GM23338 (cell line): ENCODE data around the gene SLC39A8. TPM values are rescaled to one million over a fixed set of nuclear protein-coding genes. Genes with fewer than 3 reads are reported as not detected.

Experiments used
- ATAC-seq: fragments of 200-7000 bp; cut with Tn5 transposase; 3 replicates; pipeline ENCODE4 v1.9.1; 2020
- DNase-seq: peaks from one replicate; pipeline ENCODE4 v3.0.0-alpha.2; 2015; ENCODE audit warnings: low spot score
- H2AFZ ChIP-seq: fragments of 200-600 bp; sonication (generic); 2 replicates; pipeline ENCODE4 v1.8.0; 2016; ENCODE audit warnings: antibody characterized with exemption, mild to moderate bottlenecking, moderate library complexity
- H3F3A ChIP-seq: fragments of 200-600 bp; sonication (generic); replicated peaks from 2 replicates; pipeline ENCODE4 v1.8.0; 2017; ENCODE audit warnings: antibody characterized with exemption, mixed run types, low read depth
- H3K27ac ChIP-seq: fragments of 200-600 bp; sonication (generic); 2 replicates; pipeline ENCODE4 v1.6.1; 2016; ENCODE audit warnings: low read depth
- H3K27me3 ChIP-seq: fragments of 200-600 bp; sonication (generic); 2 replicates; pipeline ENCODE4 v1.8.0; 2016; ENCODE audit warnings: mild to moderate bottlenecking, mixed run types, moderate library complexity; ENCODE audit not compliant: insufficient read depth
- H3K36me3 ChIP-seq: fragments of 200-600 bp; sonication (generic); 2 replicates; pipeline ENCODE4 v1.8.0; 2016; ENCODE audit warnings: mild to moderate bottlenecking; ENCODE audit not compliant: insufficient read depth
- H3K4me1 ChIP-seq: fragments of 200-600 bp; sonication (generic); 2 replicates; pipeline ENCODE4 v1.8.0; 2016; ENCODE audit warnings: mild to moderate bottlenecking, moderate library complexity; ENCODE audit not compliant: insufficient read depth
- H3K4me2 ChIP-seq: fragments of 200-600 bp; sonication (generic); 2 replicates; pipeline ENCODE4 v1.7.1; 2017; ENCODE audit warnings: mixed run types
- H3K4me3 ChIP-seq: fragments of 200-600 bp; sonication (generic); 2 replicates; pipeline ENCODE4 v1.6.1; 2016; ENCODE audit warnings: mixed run types
- H3K79me2 ChIP-seq: fragments of 200-600 bp; sonication (generic); replicated peaks from 2 replicates; pipeline ENCODE4 v1.8.0; 2017; ENCODE audit warnings: mild to moderate bottlenecking; ENCODE audit not compliant: insufficient read depth
- H3K9me2 ChIP-seq: fragments of 200-600 bp; sonication (generic); 2 replicates; pipeline ENCODE4 v1.8.0; 2017; ENCODE audit not compliant: insufficient read depth
- H4K20me1 ChIP-seq: fragments of 200-600 bp; sonication (generic); replicated peaks from 2 replicates; pipeline ENCODE4 v1.8.0; 2017; ENCODE audit warnings: mild to moderate bottlenecking; ENCODE audit not compliant: insufficient read depth
- H3K27ac Mint-ChIP-seq: 2 replicates; pipeline ENCODE4 v1.8.0; 2020; ENCODE audit warnings: inconsistent platforms, mild to moderate bottlenecking, moderate library complexity, mixed read lengths
- H3K27me3 Mint-ChIP-seq: 3 replicates; pipeline ENCODE4 v1.8.0; 2022; ENCODE audit warnings: low read depth, mild to moderate bottlenecking, moderate library complexity, mixed read lengths, inconsistent platforms; ENCODE audit not compliant: insufficient read depth, poor library complexity
- H3K36me3 Mint-ChIP-seq: 3 replicates; pipeline ENCODE4 v1.8.0; 2021; ENCODE audit warnings: low read depth, mild to moderate bottlenecking, inconsistent platforms, moderate library complexity, mixed read lengths
- H3K4me1 Mint-ChIP-seq: 3 replicates; pipeline ENCODE4 v1.8.0; 2020; ENCODE audit warnings: mild to moderate bottlenecking, inconsistent platforms, mixed read lengths
- H3K4me3 Mint-ChIP-seq: 3 replicates; pipeline ENCODE4 v1.8.0; 2021; ENCODE audit warnings: moderate library complexity, mild to moderate bottlenecking, inconsistent platforms, mixed read lengths
- H3K9me3 Mint-ChIP-seq: 3 replicates; pipeline ENCODE4 v1.8.0; 2020; ENCODE audit warnings: moderate library complexity, mild to moderate bottlenecking, inconsistent platforms, mixed read lengths
- CREB1 ChIP-seq: fragments of 250-450 bp; sonication (Bioruptor Pico); IDR thresholded peaks from 2 replicates; pipeline ENCODE4 v1.5.0; 2020; ENCODE audit warnings: low read depth, mild to moderate bottlenecking, moderate library complexity
- EZH2 ChIP-seq: fragments of 200-600 bp; sonication (generic); IDR thresholded peaks from one replicate; pipeline ENCODE4 v1.8.0; 2017; ENCODE audit warnings: antibody characterized with exemption, mild to moderate bottlenecking, low read depth; ENCODE audit not compliant: unreplicated experiment
- EZH2phosphoT487 ChIP-seq: fragments of 200-600 bp; sonication (generic); IDR thresholded peaks from one replicate; pipeline ENCODE4 v1.8.1; 2018; ENCODE audit warnings: antibody characterized with exemption; ENCODE audit not compliant: unreplicated experiment
- JUNB ChIP-seq: IDR thresholded peaks from one replicate; pipeline ENCODE4 v1.6.1; 2016; ENCODE audit warnings: antibody characterized with exemption; ENCODE audit not compliant: unreplicated experiment
- NANOG ChIP-seq: IDR thresholded peaks from 2 replicates; pipeline ENCODE4 v1.6.1; 2016; ENCODE audit warnings: antibody characterized with exemption, borderline replicate concordance
- POLR2AphosphoS5 ChIP-seq: IDR thresholded peaks from 2 replicates; pipeline ENCODE4 v1.6.1; 2016; ENCODE audit warnings: antibody characterized with exemption, low read depth
- STAT1 ChIP-seq: IDR thresholded peaks from one replicate; pipeline ENCODE4 v1.6.1; 2016; ENCODE audit warnings: antibody characterized with exemption; ENCODE audit not compliant: unreplicated experiment
- ZNF114 ChIP-seq: fragments of 250-450 bp; sonication (Bioruptor Pico); IDR thresholded peaks from 2 replicates; pipeline ENCODE4 v1.5.0; 2020; ENCODE audit warnings: mild to moderate bottlenecking, moderate library complexity
- ZNF331 ChIP-seq: fragments of 250-450 bp; sonication (Bioruptor Pico); IDR thresholded peaks from 2 replicates; pipeline ENCODE4 v1.5.0; 2020; ENCODE audit warnings: low read depth, mild to moderate bottlenecking, moderate library complexity
- polyA plus RNA-seq: library from polyadenylated mRNA; unstranded; fragments of >200 nt; fragmentation: Nextera tagmentation; extraction: Ambion mirVana; gene quantifications from 2 replicates; pipeline ENCODE4 v1.2.1, GENCODE V29; 2016
- total RNA-seq: library from RNA; depleted of rRNA; stranded (reverse); fragments of >200 nt; shearing (Covaris generic); gene quantifications from 2 replicates; pipeline ENCODE4 v1.2.3, GENCODE V29; 2014
- TF ChIP-seq, protein P1 (sequence below): fragments of 250-450 bp; sonication (Bioruptor Pico); IDR thresholded peaks from 2 replicates; pipeline ENCODE4 v1.5.0; 2020; ENCODE audit warnings: mild to moderate bottlenecking, moderate library complexity
- TF ChIP-seq, protein P2 (sequence below): IDR thresholded peaks from one replicate; pipeline ENCODE4 v1.6.1; 2018; ENCODE audit warnings: antibody characterized with exemption; ENCODE audit not compliant: unreplicated experiment
- TF ChIP-seq, protein P3 (sequence below): IDR thresholded peaks from 2 replicates; pipeline ENCODE4 v1.6.1; 2016; ENCODE audit warnings: antibody characterized with exemption
- TF ChIP-seq, protein P4 (sequence below), 2 experiments: fragments of 200-600 bp in 1 of 2; sonication (generic) in 1 of 2; conservative IDR thresholded peaks; 2 replicates each; pipeline versions ENCODE4 v1.5.1 to v1.6.1; 2016 to 2017; ENCODE audit warnings: antibody characterized with exemption in 2 of 2, low read depth in 2 of 2, mild to moderate bottlenecking in 2 of 2, moderate library complexity in 1 of 2

The SLC39A8 gene
- total and polyA plus RNA-seq, 2 experiments from 2014 or later: 20.1 to 42.5 TPM

DNA sequence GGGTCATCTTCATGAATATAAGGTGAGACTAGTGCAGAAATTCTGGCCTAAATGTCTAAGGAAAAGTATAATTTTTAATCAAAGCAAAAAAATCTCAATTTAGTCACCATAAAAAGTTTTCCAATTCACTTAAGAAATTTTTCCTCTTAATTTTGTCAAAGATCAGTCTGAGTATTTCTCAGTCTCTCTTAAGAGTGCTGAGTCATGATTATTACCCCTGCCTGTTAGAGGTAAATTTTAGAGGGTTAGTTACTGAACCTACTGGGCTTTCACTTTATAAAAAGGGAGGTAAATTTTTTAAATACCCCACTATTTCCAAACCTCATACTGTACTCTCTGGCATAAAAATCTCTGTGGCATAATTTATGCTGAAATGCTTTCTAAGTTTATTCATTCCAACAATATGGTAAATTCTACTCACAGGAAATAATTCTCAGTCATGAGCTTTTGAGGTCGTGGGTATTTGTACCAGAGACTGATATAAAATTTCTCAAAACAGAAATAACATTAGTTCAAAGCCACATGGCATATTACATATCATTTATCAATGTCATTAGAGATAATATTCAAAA, 122.4 kb downstream of the SLC39A8 start:
- peaks cover 8% of the 10 kb centered on the region; the same call in 2 of the 3 replicates for H3K36me3 Mint-ChIP-seq
- Histone ChIP-seq H3K4me3 (no peak overlapping the region), H3K27ac (no peak overlapping the region), H3K9me2 (no peaks in the 10 kb centered on the region; the same call in 1 of the 2 replicates), H3K36me3 (no peaks in the 10 kb centered on the region), H4K20me1 (no peaks in the 10 kb centered on the region), H3K79me2 (no peaks in the 10 kb centered on the region), H3K27me3 (no peaks in the 10 kb centered on the region), H3K4me2 (no peak overlapping the region), H3F3A (no peaks in the 10 kb centered on the region), H2AFZ (peak overlapping the region; percentile 15; the same call in 1 of the 2 replicates), H3K4me1 (peaks cover 24% of the 10 kb centered on the region)
- H3K4me1 Mint-ChIP-seq: peaks cover 27% of the 10 kb centered on the region
- DNase-seq (no peak), ATAC-seq (no peak)
- peak overlapping the region; percentile 69 for H3K27ac Mint-ChIP-seq
- H3K9me3 Mint-ChIP-seq: peaks cover 15% of the 10 kb centered on the region; the same call in 2 of the 3 replicates
- no peaks in the 10 kb centered on the region for H3K27me3 Mint-ChIP-seq
- TF ChIP-seq, protein P1, sequence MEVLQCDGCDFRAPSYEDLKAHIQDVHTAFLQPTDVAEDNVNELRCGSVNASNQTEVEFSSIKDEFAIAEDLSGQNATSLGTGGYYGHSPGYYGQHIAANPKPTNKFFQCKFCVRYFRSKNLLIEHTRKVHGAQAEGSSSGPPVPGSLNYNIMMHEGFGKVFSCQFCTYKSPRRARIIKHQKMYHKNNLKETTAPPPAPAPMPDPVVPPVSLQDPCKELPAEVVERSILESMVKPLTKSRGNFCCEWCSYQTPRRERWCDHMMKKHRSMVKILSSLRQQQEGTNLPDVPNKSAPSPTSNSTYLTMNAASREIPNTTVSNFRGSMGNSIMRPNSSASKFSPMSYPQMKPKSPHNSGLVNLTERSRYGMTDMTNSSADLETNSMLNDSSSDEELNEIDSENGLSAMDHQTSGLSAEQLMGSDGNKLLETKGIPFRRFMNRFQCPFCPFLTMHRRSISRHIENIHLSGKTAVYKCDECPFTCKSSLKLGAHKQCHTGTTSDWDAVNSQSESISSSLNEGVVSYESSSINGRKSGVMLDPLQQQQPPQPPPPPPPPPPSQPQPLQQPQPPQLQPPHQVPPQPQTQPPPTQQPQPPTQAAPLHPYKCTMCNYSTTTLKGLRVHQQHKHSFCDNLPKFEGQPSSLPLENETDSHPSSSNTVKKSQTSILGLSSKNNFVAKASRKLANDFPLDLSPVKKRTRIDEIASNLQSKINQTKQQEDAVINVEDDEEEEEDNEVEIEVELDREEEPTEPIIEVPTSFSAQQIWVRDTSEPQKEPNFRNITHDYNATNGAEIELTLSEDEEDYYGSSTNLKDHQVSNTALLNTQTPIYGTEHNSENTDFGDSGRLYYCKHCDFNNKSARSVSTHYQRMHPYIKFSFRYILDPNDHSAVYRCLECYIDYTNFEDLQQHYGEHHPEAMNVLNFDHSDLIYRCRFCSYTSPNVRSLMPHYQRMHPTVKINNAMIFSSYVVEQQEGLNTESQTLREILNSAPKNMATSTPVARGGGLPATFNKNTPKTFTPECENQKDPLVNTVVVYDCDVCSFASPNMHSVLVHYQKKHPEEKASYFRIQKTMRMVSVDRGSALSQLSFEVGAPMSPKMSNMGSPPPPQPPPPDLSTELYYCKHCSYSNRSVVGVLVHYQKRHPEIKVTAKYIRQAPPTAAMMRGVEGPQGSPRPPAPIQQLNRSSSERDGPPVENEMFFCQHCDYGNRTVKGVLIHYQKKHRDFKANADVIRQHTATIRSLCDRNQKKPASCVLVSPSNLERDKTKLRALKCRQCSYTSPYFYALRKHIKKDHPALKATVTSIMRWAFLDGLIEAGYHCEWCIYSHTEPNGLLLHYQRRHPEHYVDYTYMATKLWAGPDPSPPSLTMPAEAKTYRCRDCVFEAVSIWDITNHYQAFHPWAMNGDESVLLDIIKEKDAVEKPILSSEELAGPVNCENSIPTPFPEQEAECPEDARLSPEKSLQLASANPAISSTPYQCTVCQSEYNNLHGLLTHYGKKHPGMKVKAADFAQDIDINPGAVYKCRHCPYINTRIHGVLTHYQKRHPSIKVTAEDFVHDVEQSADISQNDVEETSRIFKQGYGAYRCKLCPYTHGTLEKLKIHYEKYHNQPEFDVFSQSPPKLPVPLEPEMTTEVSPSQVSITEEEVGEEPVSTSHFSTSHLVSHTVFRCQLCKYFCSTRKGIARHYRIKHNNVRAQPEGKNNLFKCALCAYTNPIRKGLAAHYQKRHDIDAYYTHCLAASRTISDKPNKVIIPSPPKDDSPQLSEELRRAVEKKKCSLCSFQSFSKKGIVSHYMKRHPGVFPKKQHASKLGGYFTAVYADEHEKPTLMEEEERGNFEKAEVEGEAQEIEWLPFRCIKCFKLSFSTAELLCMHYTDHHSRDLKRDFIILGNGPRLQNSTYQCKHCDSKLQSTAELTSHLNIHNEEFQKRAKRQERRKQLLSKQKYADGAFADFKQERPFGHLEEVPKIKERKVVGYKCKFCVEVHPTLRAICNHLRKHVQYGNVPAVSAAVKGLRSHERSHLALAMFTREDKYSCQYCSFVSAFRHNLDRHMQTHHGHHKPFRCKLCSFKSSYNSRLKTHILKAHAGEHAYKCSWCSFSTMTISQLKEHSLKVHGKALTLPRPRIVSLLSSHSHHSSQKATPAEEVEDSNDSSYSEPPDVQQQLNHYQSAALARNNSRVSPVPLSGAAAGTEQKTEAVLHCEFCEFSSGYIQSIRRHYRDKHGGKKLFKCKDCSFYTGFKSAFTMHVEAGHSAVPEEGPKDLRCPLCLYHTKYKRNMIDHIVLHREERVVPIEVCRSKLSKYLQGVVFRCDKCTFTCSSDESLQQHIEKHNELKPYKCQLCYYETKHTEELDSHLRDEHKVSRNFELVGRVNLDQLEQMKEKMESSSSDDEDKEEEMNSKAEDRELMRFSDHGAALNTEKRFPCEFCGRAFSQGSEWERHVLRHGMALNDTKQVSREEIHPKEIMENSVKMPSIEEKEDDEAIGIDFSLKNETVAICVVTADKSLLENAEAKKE (CRISPR knock-in tag): no peak
- TF ChIP-seq, protein P2, sequence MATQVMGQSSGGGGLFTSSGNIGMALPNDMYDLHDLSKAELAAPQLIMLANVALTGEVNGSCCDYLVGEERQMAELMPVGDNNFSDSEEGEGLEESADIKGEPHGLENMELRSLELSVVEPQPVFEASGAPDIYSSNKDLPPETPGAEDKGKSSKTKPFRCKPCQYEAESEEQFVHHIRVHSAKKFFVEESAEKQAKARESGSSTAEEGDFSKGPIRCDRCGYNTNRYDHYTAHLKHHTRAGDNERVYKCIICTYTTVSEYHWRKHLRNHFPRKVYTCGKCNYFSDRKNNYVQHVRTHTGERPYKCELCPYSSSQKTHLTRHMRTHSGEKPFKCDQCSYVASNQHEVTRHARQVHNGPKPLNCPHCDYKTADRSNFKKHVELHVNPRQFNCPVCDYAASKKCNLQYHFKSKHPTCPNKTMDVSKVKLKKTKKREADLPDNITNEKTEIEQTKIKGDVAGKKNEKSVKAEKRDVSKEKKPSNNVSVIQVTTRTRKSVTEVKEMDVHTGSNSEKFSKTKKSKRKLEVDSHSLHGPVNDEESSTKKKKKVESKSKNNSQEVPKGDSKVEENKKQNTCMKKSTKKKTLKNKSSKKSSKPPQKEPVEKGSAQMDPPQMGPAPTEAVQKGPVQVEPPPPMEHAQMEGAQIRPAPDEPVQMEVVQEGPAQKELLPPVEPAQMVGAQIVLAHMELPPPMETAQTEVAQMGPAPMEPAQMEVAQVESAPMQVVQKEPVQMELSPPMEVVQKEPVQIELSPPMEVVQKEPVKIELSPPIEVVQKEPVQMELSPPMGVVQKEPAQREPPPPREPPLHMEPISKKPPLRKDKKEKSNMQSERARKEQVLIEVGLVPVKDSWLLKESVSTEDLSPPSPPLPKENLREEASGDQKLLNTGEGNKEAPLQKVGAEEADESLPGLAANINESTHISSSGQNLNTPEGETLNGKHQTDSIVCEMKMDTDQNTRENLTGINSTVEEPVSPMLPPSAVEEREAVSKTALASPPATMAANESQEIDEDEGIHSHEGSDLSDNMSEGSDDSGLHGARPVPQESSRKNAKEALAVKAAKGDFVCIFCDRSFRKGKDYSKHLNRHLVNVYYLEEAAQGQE: no peak
- TF ChIP-seq POLR2AphosphoS5: no peak
- no peak for TF ChIP-seq STAT1
- TF ChIP-seq, protein P3, sequence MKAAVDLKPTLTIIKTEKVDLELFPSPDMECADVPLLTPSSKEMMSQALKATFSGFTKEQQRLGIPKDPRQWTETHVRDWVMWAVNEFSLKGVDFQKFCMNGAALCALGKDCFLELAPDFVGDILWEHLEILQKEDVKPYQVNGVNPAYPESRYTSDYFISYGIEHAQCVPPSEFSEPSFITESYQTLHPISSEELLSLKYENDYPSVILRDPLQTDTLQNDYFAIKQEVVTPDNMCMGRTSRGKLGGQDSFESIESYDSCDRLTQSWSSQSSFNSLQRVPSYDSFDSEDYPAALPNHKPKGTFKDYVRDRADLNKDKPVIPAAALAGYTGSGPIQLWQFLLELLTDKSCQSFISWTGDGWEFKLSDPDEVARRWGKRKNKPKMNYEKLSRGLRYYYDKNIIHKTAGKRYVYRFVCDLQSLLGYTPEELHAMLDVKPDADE: no peak
- TF ChIP-seq, protein P4, sequence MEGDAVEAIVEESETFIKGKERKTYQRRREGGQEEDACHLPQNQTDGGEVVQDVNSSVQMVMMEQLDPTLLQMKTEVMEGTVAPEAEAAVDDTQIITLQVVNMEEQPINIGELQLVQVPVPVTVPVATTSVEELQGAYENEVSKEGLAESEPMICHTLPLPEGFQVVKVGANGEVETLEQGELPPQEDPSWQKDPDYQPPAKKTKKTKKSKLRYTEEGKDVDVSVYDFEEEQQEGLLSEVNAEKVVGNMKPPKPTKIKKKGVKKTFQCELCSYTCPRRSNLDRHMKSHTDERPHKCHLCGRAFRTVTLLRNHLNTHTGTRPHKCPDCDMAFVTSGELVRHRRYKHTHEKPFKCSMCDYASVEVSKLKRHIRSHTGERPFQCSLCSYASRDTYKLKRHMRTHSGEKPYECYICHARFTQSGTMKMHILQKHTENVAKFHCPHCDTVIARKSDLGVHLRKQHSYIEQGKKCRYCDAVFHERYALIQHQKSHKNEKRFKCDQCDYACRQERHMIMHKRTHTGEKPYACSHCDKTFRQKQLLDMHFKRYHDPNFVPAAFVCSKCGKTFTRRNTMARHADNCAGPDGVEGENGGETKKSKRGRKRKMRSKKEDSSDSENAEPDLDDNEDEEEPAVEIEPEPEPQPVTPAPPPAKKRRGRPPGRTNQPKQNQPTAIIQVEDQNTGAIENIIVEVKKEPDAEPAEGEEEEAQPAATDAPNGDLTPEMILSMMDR (conservative IDR thresholded peaks at IDR 0.05; ENCODE audit: low read depth in 2 of 2): no peak
- no peak for TF ChIP-seq ZNF331 (CRISPR knock-in tag)
- no peak for TF ChIP-seq NANOG
- TF ChIP-seq EZH2: no peak
- no peak for TF ChIP-seq EZH2phosphoT487
- TF ChIP-seq JUNB: no peak
- no peak for TF ChIP-seq ZNF114 (CRISPR knock-in tag)
- no peak for TF ChIP-seq CREB1 (CRISPR knock-in tag)
- no peak overlapping the region for H3K4me3 Mint-ChIP-seq
